ENCODE data around the gene APEH.

The APEH gene

DNA sequence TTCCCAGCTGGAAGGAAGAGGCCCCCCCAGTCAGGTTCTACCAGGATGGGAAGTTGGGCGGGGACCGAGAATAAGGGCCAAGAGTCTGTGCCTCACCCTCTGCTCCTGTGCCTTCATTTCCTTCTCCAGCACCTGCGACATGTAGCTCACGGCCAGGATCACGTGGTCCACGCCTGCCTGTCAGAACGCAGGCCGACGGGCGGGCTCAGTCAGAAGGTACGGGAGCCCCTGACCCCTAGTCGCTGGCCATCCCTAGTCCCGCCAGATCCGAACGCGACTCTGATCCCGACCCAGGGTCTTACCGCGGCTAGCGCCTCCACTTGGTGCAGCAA is 49.1 kb downstream of the APEH start:
- Histone ChIP-seq H3K9ac (peak overlapping the region; percentile 91), H3K4me3 (peak overlapping the region; percentile 87), H3K4me1 (peaks cover 33% of the 10 kb centered on the region), H3K36me3 (peaks cover 64% of the 10 kb centered on the region), H3K9me3 (no peaks in the 10 kb centered on the region), H3K27ac (peak overlapping the region; percentile 87), H3K27me3 (no peaks in the 10 kb centered on the region), H4K20me1 (peaks cover 43% of the 10 kb centered on the region), H3K4me2 (peak overlapping the region; percentile 96)
- TF ChIP-seq Cebpa-rat (IDR thresholded peaks at IDR 0.05): no peak

- Histone ChIP-seq H3K36me3 (peaks cover 67% of the 10 kb centered on the region), H3K4me2 (peak within 1 kb of the TSS; percentile 96), H4K20me1 (peaks cover 37% of the 10 kb centered on the region), H3K27ac (peak within 1 kb of the TSS; percentile 87), H3K4me1 (peaks cover 26% of the 10 kb centered on the region), H3K27me3 (no peaks in the 10 kb centered on the region), H3K9me3 (no peaks in the 10 kb centered on the region), H3K4me3 (peak within 1 kb of the TSS; percentile 87), H3K9ac (peak within 1 kb of the TSS; percentile 91)
- no peak for TF ChIP-seq Cebpa-rat (IDR thresholded peaks at IDR 0.05)
These were observed 49.7 kb downstream of the APEH start, which contains the start of gene GMPPB for GRCh38 chr3:49723628-49724551. TSS of gene GMPPB (minus strand) at chr3:49723951. CDS start at chr3:49723726, 225 bp downstream.

GRCh38 chr3:49724586-49724985 is 50.4 kb downstream of the APEH start:
- Histone ChIP-seq H3K27me3 (no peaks in the 10 kb centered on the region), H3K9ac (peak overlapping the region; percentile 91), H3K27ac (peak overlapping the region; percentile 82), H3K4me3 (peak overlapping the region; percentile 87), H4K20me1 (peaks cover 35% of the 10 kb centered on the region), H3K9me3 (no peaks in the 10 kb centered on the region), H3K4me1 (peaks cover 23% of the 10 kb centered on the region), H3K4me2 (peak overlapping the region; percentile 94), H3K36me3 (peaks cover 74% of the 10 kb centered on the region)
- no peak for TF ChIP-seq Cebpa-rat (IDR thresholded peaks at IDR 0.05)

DNA sequence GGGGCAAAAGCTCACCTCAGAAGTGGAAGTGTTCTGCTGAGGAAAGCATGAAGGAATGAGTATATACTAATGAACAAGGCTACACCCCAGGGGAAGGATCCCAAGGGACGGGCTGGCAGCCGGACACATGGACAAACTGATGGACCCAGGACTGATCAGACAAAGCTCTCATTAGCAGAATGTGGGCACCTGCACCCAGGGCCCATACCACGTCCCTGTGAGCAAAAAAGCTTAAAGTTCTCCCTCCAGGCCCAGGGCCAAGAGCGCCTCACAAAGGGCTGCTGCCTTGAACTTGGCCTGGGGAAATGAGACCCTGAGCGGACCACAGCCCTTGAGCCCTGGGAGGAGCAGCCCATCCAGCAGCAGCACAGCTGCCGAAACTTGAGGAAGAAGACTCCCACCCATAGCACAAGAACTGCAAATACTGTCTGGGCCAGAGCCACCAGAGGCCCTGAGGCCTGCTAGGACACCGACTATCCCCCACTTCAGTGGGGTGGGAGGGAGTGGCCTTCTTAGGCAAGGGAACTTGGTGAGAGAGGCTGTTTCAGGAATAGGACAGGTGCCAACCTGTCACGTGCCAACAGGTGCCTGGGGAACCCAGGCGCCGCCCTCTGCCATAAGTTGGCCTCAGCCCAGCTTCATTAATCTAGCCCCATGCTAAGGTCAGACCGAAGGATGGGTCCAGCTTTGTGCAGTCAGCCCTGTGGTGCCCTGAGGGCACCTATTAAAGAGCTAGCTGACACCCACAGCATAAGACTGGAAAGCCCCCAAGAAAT is 51.9 kb downstream of the APEH start:
- Histone ChIP-seq H3K9me3 (no peaks in the 10 kb centered on the region), H3K27ac (no peak overlapping the region), H3K4me2 (no peak overlapping the region), H4K20me1 (peaks cover 35% of the 10 kb centered on the region), H3K36me3 (peaks cover 81% of the 10 kb centered on the region), H3K27me3 (no peaks in the 10 kb centered on the region), H3K4me1 (peaks cover 23% of the 10 kb centered on the region), H3K9ac (0 out of 2 replicates have a peak overlapping the region, but pooled peaks have one; percentile 2), H3K4me3 (no peak overlapping the region)
- no peak for TF ChIP-seq Cebpa-rat (IDR thresholded peaks at IDR 0.05)

DNA sequence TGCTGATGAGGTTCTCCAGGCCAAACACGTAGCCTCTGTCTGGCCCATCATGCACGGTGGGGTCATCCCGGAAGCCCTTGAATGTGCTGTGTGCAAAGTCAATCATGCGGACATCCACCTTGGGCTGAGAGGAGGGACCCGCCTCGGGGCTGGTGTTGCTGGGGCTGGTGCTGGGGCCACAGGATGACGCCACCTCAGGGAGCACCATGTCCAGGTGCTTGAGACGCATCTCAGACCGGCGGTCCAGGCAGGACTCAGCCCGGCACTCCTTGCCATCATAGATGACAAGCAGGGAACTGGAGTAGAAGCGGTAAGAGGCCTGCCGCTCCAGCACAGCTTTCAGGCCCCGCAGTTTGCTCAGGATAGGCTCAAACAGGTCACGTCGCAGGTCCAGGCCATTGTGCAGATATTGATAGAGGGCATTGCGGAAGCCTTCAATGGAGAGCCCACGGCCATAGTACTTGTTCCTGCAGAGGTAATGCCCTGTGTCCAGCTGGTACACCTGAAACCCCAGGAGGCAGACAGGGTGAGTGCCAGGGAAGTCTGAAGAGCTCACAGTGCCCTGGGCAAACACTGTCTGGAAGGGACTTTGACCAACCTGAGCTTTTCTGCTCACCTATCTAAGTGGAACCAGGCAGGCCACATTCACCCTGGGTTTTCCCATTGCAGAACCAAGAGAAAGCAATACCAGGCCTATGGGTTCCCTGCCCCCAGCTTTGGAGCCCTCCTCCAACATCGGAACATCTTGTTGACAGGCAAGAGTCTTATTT is 53.2 kb downstream of the APEH start:
- peaks cover 30% of the 10 kb centered on the region for H4K20me1 ChIP-seq
- H3K4me3 ChIP-seq: no peak overlapping the region
- H3K9ac ChIP-seq: 0 out of 2 replicates have a peak overlapping the region, but pooled peaks have one; percentile 10
- no peak overlapping the region for H3K27ac ChIP-seq
- no peaks in the 10 kb centered on the region for H3K9me3 ChIP-seq
- H3K4me2 ChIP-seq: no peak overlapping the region
- TF ChIP-seq Cebpa-rat (IDR thresholded peaks at IDR 0.05): no peak
- peaks cover 20% of the 10 kb centered on the region for H3K4me1 ChIP-seq
- H3K27me3 ChIP-seq: no peaks in the 10 kb centered on the region
- peaks cover 81% of the 10 kb centered on the region for H3K36me3 ChIP-seq

DNA sequence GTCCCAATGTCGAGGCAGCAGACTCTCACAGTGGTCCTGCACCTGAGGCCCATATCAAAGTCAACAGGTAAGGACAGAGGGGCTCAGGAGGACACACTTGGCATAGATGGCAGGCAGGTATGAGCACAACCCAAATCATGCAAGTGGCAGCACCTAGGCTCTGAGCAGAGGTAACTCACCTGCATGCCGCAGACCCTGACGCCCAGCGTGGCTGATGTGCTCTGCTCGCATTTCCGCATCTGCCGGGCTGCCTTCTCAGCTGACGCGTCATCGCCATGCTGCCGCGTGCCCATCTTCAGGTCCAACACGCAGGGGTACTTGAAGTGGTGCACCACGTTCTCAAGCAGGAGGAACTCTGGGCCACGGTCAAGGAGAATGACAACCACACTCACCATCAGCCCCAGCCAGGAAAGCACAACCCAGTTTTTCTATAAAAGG is 53.8 kb downstream of the APEH start:
- no peak for TF ChIP-seq Cebpa-rat (IDR thresholded peaks at IDR 0.05)
- H3K9me3 ChIP-seq: no peaks in the 10 kb centered on the region
- no peak overlapping the region for H3K27ac ChIP-seq
- no peak overlapping the region for H3K9ac ChIP-seq
- no peak overlapping the region for H3K4me3 ChIP-seq
- no peak overlapping the region for H3K4me2 ChIP-seq
- H3K27me3 ChIP-seq: no peaks in the 10 kb centered on the region
- H3K36me3 ChIP-seq: peaks cover 81% of the 10 kb centered on the region
- H3K4me1 ChIP-seq: peaks cover 14% of the 10 kb centered on the region
- peaks cover 23% of the 10 kb centered on the region for H4K20me1 ChIP-seq

DNA sequence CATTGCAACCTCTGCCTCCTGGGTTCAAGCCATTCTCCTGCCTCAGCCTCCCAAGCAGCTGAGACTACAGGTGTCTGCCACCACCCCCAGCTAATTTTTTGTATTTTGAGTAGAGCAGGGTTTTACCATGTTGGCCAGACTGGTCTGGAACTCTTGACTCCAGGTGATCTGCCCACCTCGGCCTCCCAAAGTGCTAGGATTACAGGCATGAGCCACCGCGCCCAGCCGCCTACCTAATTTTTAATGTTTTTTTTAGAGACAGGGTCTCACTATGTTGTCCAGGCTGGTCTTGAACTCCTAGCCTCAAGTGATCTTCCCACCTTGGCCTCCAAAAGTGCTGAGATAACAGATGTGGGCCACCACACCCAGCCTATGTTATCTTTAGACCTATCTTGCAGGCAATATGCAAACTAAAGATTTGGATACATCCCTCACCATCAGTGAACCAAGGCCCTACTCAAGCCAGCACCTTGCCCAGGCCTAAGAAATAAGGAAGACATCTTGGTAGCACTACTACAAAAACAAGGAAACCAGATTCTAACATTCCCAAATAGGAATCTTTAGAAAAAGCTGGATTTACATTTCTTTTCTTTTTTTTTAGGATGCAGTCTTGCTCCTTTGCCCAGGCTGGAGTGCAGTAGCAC is 55.9 kb downstream of the APEH start:
- peaks cover 100% of the 10 kb centered on the region for H3K36me3 ChIP-seq
- peaks cover 37% of the 10 kb centered on the region; the same call in 1 of the 2 replicates for H4K20me1 ChIP-seq
- no peaks in the 10 kb centered on the region for H3K27me3 ChIP-seq
- no peaks in the 10 kb centered on the region for H3K9me3 ChIP-seq
- no peak overlapping the region for H3K27ac ChIP-seq
- no peak for TF ChIP-seq Cebpa-rat (IDR thresholded peaks at IDR 0.05)
- no peak overlapping the region for H3K4me3 ChIP-seq
- no peak overlapping the region for H3K4me2 ChIP-seq
- H3K9ac ChIP-seq: no peak overlapping the region
- peaks cover 3% of the 10 kb centered on the region; the same call in 1 of the 2 replicates for H3K4me1 ChIP-seq

GRCh38 chr3:49732597-49732996 is 58.4 kb downstream of the APEH start:
- H3K27ac ChIP-seq: no peak overlapping the region
- no peak overlapping the region for H3K9ac ChIP-seq
- H3K9me3 ChIP-seq: no peaks in the 10 kb centered on the region
- H3K4me2 ChIP-seq: no peak overlapping the region
- peaks cover 99% of the 10 kb centered on the region for H3K36me3 ChIP-seq
- no peaks in the 10 kb centered on the region for H3K27me3 ChIP-seq
- TF ChIP-seq Cebpa-rat (IDR thresholded peaks at IDR 0.05): no peak
- H3K4me3 ChIP-seq: no peak overlapping the region
- H4K20me1 ChIP-seq: peaks cover 33% of the 10 kb centered on the region; the same call in 1 of the 2 replicates
- H3K4me1 ChIP-seq: no peaks in the 10 kb centered on the region

DNA sequence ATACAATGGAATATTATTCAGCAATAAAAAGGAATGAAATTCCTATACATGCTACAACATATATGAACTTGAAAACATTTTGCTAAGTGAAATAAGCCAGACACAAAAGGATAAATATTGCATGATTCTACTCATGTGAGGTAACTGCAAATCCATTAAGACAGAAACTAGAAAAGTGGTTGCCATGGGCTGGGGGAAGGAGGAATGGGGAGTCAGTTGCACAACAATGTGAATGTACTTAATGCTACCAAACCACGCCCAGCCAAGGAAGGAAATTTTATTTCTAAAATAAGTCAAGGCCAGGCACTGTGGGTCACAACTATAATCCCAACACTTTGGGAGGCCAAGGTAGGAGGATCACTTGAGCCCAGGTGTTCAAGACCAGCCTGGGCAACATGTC is 59.4 kb downstream of the APEH start:
- TF ChIP-seq Cebpa-rat (IDR thresholded peaks at IDR 0.05): no peak
- peaks cover 99% of the 10 kb centered on the region for H3K36me3 ChIP-seq

More for the DNA sequence above, 59.4 kb downstream of the APEH start:
- no peaks in the 10 kb centered on the region for H3K4me1 ChIP-seq
- H3K27me3 ChIP-seq: no peaks in the 10 kb centered on the region
- H3K9me3 ChIP-seq: no peaks in the 10 kb centered on the region
- H4K20me1 ChIP-seq: peaks cover 36% of the 10 kb centered on the region; the same call in 1 of the 2 replicates
- H3K27ac ChIP-seq: no peak overlapping the region
- H3K4me3 ChIP-seq: no peak overlapping the region
- no peak overlapping the region for H3K9ac ChIP-seq
- H3K4me2 ChIP-seq: no peak overlapping the region

All from BLaER1 (cell line).